DMS 273 treated with DMSO at 0.1 percent for 48 hours (cell line): ENCODE results near the gene PANX3.

Source experiments
- DNase-seq: peaks from one replicate; lab custom pipeline; 2025; lab: John Stamatoyannopoulos, UW

The PANX3 gene

DNA sequence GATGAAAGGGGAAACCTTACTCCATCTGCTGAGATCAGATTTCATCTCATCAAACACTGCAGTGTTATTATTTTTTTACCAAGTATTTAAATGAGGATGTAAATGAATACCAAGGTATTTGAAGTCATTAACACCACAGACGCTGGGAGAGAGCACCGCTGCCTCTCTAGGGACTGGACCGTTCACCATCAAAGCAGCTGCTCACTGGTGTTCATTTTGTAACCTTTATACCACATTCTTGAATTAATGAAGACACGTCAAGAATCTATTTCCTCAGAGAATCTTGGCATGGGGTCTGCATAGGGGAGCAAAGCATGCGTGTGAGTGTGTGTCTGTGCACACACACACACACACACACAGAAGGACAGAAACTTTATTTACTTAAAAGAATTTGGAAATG, 46.7 kb downstream of the PANX3 start:
- DNase-seq, result no peak

DNA sequence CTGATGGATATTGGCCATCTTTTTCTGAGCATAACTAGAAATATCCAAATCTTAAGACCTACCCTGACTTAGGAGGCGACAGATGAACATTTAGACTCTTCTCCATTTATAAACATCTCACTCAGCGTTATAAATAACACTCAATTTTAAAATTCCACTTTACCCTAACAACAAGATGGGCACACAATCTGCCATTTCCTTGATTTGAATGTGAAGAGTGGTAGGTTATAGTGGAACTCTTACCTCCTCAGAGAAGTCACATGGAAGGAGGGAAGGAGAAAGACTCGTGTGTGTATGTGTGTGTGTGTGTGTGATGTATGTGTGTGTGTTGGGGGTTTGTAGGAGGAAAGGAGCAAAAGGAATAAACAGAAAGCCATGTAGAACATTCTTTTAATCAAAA, 47.3 kb downstream of the PANX3 start:
- DNase-seq, result no peak

DNA sequence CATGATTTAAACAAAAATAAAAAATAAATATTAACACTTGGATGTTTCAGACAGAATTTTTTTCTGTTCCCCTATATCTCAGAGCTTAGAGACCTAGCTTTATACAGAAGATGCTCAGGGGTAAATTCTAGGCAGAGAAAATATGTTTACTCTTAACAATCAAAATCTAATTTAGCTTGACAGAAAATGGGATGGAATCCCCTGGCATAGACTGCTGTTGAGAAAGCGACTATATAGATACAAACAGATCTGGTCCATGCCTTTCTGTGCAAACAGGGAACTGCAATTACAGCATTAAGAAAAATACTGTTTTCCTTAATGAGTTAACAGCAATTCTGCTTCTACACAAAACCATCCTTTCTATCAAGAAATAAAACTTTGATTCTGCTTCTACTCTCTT, 47.8 kb downstream of the PANX3 start:
- no peak for DNase-seq

DNA sequence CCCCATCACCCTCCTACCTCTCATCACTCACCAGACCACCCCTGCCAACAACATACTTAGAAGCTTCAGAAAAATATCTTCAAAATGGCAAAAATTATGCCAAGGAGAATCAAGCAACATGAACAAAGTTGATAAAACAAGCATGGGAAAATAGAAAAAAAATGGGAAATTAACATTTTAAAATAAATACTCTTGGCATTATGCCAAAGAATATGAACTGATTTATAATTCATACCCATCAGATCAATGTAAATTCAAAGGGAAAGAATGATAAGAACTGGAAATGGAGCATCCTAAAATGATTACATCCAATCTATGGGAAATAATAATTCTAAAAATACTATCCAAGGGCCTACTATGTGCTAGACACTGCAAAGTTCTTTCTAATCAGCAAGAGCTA, 50.3 kb downstream of the PANX3 start:
- DNase-seq, result no peak

DNA sequence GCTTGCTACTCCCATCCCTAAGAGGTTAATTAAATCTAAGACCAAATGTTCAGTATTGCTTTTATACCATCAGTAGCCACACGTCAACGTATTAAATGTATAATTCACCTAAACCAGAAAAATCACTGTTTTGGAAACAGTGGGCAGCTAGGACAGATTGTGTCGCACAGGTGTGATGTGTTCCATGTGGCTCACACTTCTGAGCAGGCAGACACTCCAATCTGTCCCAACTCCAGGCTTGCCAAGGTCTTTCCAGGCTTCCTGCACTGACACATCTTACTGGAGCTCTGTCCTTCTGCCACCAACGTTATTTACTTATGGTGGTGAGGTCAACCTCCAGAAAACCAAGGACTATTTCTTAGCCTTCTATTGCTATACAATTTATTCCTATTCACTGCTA, 50.9 kb downstream of the PANX3 start:
- no peak for DNase-seq

DNA sequence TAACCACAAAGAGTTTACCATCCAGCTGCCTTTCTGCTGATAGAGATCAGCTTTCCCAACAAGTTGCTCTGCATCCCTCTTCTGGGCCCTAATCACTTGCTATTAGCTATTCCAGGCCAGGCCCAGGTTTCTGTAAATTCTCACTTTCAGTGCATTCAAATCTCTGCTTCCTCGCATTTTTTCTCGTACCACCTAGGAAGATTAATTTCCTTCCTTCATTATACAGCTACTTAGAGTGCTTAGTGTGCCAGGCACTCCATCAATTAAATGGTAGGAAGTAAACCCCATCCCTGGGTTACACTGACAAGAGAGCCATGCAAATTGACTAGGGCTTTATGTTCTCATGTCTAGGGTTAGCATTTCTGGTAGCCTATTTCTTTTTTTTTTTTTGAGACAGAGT, 52.6 kb downstream of the PANX3 start:
- no peak for DNase-seq

DNA sequence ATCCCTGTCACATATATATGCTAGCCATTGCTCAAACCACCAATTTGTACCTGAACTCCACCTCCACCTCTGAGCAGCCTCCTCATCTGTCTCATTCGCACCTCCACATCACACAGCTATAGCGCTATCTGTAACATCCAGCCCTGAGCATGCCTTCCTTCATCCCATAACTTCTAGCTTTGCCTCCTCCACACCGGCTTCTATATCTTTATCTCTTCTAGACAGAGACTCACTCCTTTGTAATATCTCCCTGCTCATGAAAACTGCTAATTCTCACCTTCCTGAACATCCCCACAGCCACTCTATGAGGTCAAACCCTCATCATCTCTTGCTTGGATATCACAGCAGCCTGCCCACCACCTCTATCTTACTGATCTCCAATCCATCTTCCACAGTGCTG, 56.4 kb downstream of the PANX3 start:
- no peak for DNase-seq

DNA sequence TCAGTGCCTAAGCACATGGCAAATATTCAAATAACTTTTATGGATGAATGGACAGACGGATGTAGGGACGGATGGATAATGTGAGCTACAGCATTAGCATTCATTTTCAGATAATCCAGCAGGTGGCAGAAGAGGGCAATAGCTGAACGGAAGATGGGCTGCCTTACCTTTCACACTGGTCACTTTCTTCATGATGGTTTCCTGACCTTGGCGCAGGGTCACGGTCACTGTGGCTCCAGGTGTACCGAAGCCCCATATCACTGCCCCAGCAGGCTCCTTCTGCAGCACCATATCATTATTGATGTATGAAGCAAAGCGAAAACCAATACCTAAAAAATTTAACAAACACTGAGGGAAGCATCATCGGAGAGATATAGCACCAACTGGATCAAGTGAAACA, 58.0 kb downstream of the PANX3 start:
- DNase-seq, result no peak
